Gastrocnemius medialis (tissue), 4 donors: ENCODE data around the gene TSPAN12. TPM values are rescaled to one million over a fixed set of nuclear protein-coding genes. Genes with fewer than 3 reads are reported as not detected.
A peak's percentile ranks its signal among the peaks of the same experiment; 100 is the strongest.

Experiments
- ATAC-seq, 2 donors: fragments of 150-250 bp; one replicate each; pipeline ENCODE4 v1.9.1; 2016
- DNase-seq, 2 donors: peaks; one replicate each; pipeline ENCODE4 v3.0.0-alpha.2; 2019
- H3K27ac ChIP-seq, 4 donors: fragments of 200-600 bp; sonication (generic); 1 replicate in 1 of 4; 2 replicates in 3 of 4; pipeline ENCODE4 v1.5.1; 2016 to 2018; ENCODE audit warnings: mild to moderate bottlenecking in 2 of 4, moderate library complexity in 1 of 4
- H3K27me3 ChIP-seq, 3 donors: fragments of 200-600 bp; sonication (generic) in 2 of 3; 1 replicate in 1 of 3; 2 replicates in 2 of 3; pipeline versions ENCODE4 v1.5.1 to v1.6.0; 2016 to 2019; ENCODE audit warnings: mild to moderate bottlenecking in 1 of 3, moderate library complexity in 1 of 3
- H3K36me3 ChIP-seq, 2 donors: fragments of 200-600 bp; sonication (generic) in 1 of 2; one replicate each; pipeline ENCODE4 v1.5.1; 2017 to 2018
- H3K4me1 ChIP-seq, 2 donors: fragments of 200-600 bp; sonication (generic) in 1 of 2; one replicate each; pipeline ENCODE4 v1.5.1; 2016 to 2017; ENCODE audit warnings: mild to moderate bottlenecking in 2 of 2
- H3K4me3 ChIP-seq, 4 donors: fragments of 200-600 bp; sonication (generic) in 3 of 4; 1 replicate in 1 of 4; 2 replicates in 3 of 4; pipeline ENCODE4 v1.5.1; 2016 to 2019; ENCODE audit warnings: mild to moderate bottlenecking in 2 of 4
- H3K9me3 ChIP-seq, 3 donors: fragments of 200-600 bp; sonication (generic) in 2 of 3; 1 replicate in 1 of 3; 2 replicates in 2 of 3; pipeline ENCODE4 v1.5.1; 2016 to 2019
- CTCF ChIP-seq, 5 experiments: fragments of 450-650 bp in 3 of 5; fragments of 200-600 bp in 2 of 5; sonication (generic) in 2 of 5; IDR thresholded peaks in 4 of 5; conservative IDR thresholded peaks in 1 of 5; 1 replicate in 4 of 5; 2 replicates in 1 of 5; pipeline ENCODE4 v1.5.1; 2016 to 2019; ENCODE audit warnings: antibody characterized with exemption in 5 of 5, mild to moderate bottlenecking in 3 of 5, moderate library complexity in 3 of 5
- POLR2A ChIP-seq, 2 donors: fragments of 450-650 bp; IDR thresholded peaks; one replicate each; pipeline ENCODE4 v1.6.1; 2017; ENCODE audit warnings: antibody characterized with exemption in 2 of 2, mild to moderate bottlenecking in 2 of 2, moderate library complexity in 2 of 2
- in situ Hi-C, 4 donors: fragments of 200-750 bp; cut with MboI; loops; one replicate each; pipeline versions ENCODE4 v1.15.0 to v1.8.0; 2017; ENCODE audit warnings: low sequenced_read_pairs in 4 of 4
- intact Hi-C: fragments of 100-400 bp; cut with DNase I; formaldehyde crosslinking; loops from one replicate; pipeline ENCODE4 v1.15.1; 2023; ENCODE audit warnings: low total_unique reads
- total RNA-seq, 4 donors: library from RNA; depleted of rRNA; stranded (reverse); fragments of >200 nt; gene quantifications; one replicate each; pipeline versions ENCODE4 v1.1.0 to v1.2.3, GENCODE V29; 2016

TSPAN12 gene
- total RNA-seq, 4 donors from 2014 or later = 1.3 to 6.3 (median 2.8) TPM

- no peak for TF ChIP-seq POLR2A (IDR thresholded peaks at IDR 0.05)
- TF ChIP-seq CTCF (IDR thresholded peaks at IDR 0.05 in 4 of 5, conservative IDR thresholded peaks at IDR 0.05 in 1 of 5) = no peak
- Histone ChIP-seq H3K27ac (no peak overlapping the region), H3K4me1 (no peaks in the 10 kb centered on the region), H3K9me3 (no peaks in the 10 kb centered on the region), H3K36me3 (no peaks in the 10 kb centered on the region), H3K4me3 (no peak overlapping the region), H3K27me3 (no peaks in the 10 kb centered on the region)
- intact Hi-C loops (loop anchor here (5.0 kb wide), 1 partner anchor 314 kb away; no protein-coding TSS in a partner anchor), in situ Hi-C loops (no loop called here)
- no peak for ATAC-seq
- no peak for DNase-seq
Measured at GRCh38 chr7:120793213-120793936, 64.6 kb downstream of the TSPAN12 start.

- H3K27ac ChIP-seq = no peak overlapping the region
- no peak for DNase-seq
- H3K27me3 ChIP-seq = no peaks in the 10 kb centered on the region
- H3K4me3 ChIP-seq = no peak overlapping the region
- in situ Hi-C loops = no loop called here
- no peak for ATAC-seq
- H3K9me3 ChIP-seq = no peaks in the 10 kb centered on the region
- no peak for TF ChIP-seq POLR2A (IDR thresholded peaks at IDR 0.05)
- no peak for TF ChIP-seq CTCF (IDR thresholded peaks at IDR 0.05 in 4 of 5, conservative IDR thresholded peaks at IDR 0.05 in 1 of 5)
- no peaks in the 10 kb centered on the region for H3K36me3 ChIP-seq
- no peaks in the 10 kb centered on the region for H3K4me1 ChIP-seq
- intact Hi-C loops = loop anchor here (5.0 kb wide), 1 partner anchor 315 kb away; no protein-coding TSS in a partner anchor
Measured at GRCh38 chr7:120792861-120793130, 65.1 kb downstream of the TSPAN12 start.

GRCh38 chr7:120792091-120792860 lies 65.7 kb downstream of the TSPAN12 start:
- H3K27me3 ChIP-seq = no peaks in the 10 kb centered on the region
- DNase-seq (peak; percentile 22), ATAC-seq (no peak)
- H3K9me3 ChIP-seq = no peaks in the 10 kb centered on the region
- in situ Hi-C loops (no loop called here), intact Hi-C loops (loop anchor here (5.0 kb wide), 1 partner anchor 315 kb away; no protein-coding TSS in a partner anchor)
- no peak overlapping the region for H3K4me3 ChIP-seq
- H3K4me1 ChIP-seq = no peaks in the 10 kb centered on the region
- H3K36me3 ChIP-seq = no peaks in the 10 kb centered on the region
- no peak overlapping the region for H3K27ac ChIP-seq
- TF ChIP-seq CTCF (IDR thresholded peaks at IDR 0.05 in 4 of 5, conservative IDR thresholded peaks at IDR 0.05 in 1 of 5) (peak in 4 of 5 experiments; percentile 39 to 73 (median 62)), POLR2A (IDR thresholded peaks at IDR 0.05) (no peak)

GRCh38 chr7:120785095-120785494 lies 72.8 kb downstream of the TSPAN12 start:
- H3K36me3 ChIP-seq = no peaks in the 10 kb centered on the region
- H3K9me3 ChIP-seq = no peaks in the 10 kb centered on the region
- H3K4me1 ChIP-seq = no peaks in the 10 kb centered on the region
- intact Hi-C loops = no loop called here
- no peak for ATAC-seq
- no peaks in the 10 kb centered on the region for H3K27me3 ChIP-seq
- no peak overlapping the region for H3K4me3 ChIP-seq
- DNase-seq = no peak
- in situ Hi-C loops = no loop called here
- TF ChIP-seq CTCF (IDR thresholded peaks at IDR 0.05 in 4 of 5, conservative IDR thresholded peaks at IDR 0.05 in 1 of 5) (no peak), POLR2A (IDR thresholded peaks at IDR 0.05) (no peak)
- H3K27ac ChIP-seq = no peak overlapping the region
